Brain microvascular endothelial cell (primary cell): Measurements from ENCODE around the gene CCDC83.
"Not testable (repeated sequence)": the region's sequence is repeated elsewhere in the genome, so short reads cannot be mapped to it uniquely, and the experiment has no call there.

Source experiments
- DNase-seq: peaks from one replicate; pipeline ENCODE4 v3.0.0-alpha.2; 2020
- H3K27ac ChIP-seq: fragments of 250-450 bp; sonication (Bioruptor Pico); 2 replicates; pipeline ENCODE4 v1.5.1; 2020; ENCODE audit warnings: mild to moderate bottlenecking, moderate library complexity
- H3K27me3 ChIP-seq: fragments of 250-450 bp; sonication (Bioruptor Pico); replicated peaks from 2 replicates; pipeline ENCODE4 v1.5.1; 2020; ENCODE audit warnings: mild to moderate bottlenecking
- H3K36me3 ChIP-seq: fragments of 250-450 bp; sonication (Bioruptor Pico); replicated peaks from 2 replicates; pipeline ENCODE4 v1.5.1; 2020; ENCODE audit warnings: mild to moderate bottlenecking
- H3K4me3 ChIP-seq: 2 replicates; pipeline ENCODE4 v1.5.1; 2011; ENCODE audit warnings: low read depth, mild to moderate bottlenecking, control low read depth, low read length, moderate library complexity
- in situ Hi-C: cut with HindIII; loops from 2 replicates; pipeline ENCODE4 v1.10.0; 2017; ENCODE audit warnings: low sequenced_read_pairs, low pct_ligation_motif_present
- TF ChIP-seq, protein P1 (sequence below): IDR thresholded peaks from 2 replicates; pipeline ENCODE4 v1.5.1; 2011; ENCODE audit warnings: low read depth, mild to moderate bottlenecking, moderate library complexity, low read length, control low read depth, inconsistent platforms; ENCODE audit errors: missing control alignments

Gene CCDC83

DNA sequence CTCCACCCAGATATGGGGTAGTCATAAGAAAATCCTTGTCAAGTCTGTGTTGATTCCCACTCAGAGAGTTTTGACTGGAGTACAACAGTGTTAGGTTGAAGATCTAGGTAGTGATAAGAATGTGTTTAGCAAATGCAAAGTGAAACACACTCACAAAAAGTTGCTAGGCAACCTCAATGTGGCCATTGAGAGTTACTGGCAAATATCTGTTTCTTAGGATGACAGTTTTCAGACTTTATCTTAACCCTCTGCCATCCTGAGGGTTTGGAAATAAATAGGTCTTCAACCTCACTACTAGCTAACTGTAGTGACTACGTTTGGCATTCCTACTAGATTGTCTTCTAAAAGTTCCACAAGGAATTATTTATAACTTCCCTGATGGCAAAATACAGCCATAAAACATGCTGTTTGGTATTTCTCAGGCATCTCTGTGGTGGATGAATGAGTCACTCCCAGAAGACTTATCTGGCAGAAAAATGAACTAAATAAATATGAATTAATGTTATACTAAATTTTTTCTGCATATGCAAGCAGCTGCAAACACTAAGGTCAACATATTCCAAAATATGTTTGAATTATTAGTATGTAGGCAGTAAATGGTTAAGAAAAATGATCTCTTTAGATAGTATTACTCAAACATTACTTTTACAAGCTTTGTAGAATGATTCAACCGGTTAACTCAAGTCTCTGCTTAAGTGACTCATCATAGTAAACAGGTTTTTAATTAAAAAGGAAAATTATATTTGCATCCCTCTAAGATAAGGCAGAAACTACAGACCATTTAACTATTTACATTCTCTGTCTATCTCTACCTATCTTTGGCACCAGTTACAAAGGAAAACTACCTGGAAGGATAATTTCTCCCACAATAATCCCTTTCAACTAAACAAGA, 27.2 kb upstream of the CCDC83 start:
- DNase-seq, result peak; percentile 84
- TF ChIP-seq, protein P1, sequence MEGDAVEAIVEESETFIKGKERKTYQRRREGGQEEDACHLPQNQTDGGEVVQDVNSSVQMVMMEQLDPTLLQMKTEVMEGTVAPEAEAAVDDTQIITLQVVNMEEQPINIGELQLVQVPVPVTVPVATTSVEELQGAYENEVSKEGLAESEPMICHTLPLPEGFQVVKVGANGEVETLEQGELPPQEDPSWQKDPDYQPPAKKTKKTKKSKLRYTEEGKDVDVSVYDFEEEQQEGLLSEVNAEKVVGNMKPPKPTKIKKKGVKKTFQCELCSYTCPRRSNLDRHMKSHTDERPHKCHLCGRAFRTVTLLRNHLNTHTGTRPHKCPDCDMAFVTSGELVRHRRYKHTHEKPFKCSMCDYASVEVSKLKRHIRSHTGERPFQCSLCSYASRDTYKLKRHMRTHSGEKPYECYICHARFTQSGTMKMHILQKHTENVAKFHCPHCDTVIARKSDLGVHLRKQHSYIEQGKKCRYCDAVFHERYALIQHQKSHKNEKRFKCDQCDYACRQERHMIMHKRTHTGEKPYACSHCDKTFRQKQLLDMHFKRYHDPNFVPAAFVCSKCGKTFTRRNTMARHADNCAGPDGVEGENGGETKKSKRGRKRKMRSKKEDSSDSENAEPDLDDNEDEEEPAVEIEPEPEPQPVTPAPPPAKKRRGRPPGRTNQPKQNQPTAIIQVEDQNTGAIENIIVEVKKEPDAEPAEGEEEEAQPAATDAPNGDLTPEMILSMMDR, result no peak
- Histone ChIP-seq H3K36me3 (no peaks in the 10 kb centered on the region), H3K27me3 (no peaks in the 10 kb centered on the region), H3K4me3 (no peak overlapping the region), H3K27ac (peak overlapping the region; percentile 73)
- in situ Hi-C loops, result no loop called here

DNA sequence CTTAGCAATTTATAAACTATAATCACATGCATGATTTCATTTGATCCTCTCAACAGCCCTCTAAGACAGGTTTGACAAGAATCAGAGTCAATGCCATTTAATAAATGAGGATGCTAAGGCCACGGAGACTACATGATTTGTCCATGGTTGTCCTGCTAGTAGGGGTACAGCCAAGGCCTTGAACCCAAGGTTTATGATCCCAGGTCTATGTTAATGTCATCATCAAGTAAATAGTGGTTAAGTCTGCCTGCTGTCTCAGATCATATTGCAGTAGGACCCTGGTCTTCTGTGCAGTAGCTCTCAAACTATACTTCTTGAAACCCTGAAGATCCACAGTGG, 26.6 kb upstream of the CCDC83 start:
- no peak for DNase-seq
- TF ChIP-seq, protein P1, result no peak
- Histone ChIP-seq H3K4me3 (no peak overlapping the region), H3K27ac (peak overlapping the region; percentile 73), H3K27me3 (no peaks in the 10 kb centered on the region), H3K36me3 (no peaks in the 10 kb centered on the region)
- in situ Hi-C loops, result no loop called here

DNA sequence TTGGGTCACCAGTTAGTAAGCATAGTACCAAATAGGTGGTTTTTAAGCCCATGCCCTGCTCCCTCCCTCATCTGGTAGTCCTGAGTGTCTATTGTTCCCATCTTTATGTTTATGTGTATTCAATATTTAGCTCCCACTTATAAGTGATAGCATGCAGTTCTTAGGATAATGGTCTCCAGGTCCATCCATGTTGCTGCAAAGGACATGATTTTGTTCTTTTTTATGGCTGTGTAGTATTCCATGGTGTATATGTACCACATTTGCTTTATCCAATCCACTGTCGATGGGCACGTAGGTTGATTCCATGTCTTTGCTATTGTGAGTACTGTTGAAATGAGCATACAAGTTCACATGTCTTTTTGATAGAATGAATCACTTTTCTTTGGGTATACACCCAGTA, 26.0 kb upstream of the CCDC83 start:
- no peak for DNase-seq
- Histone ChIP-seq H3K27me3 (no peaks in the 10 kb centered on the region), H3K36me3 (no peaks in the 10 kb centered on the region), H3K27ac (no peak overlapping the region), H3K4me3 (no peak overlapping the region)
- in situ Hi-C loops, result no loop called here
- TF ChIP-seq, protein P1, result no peak

DNA sequence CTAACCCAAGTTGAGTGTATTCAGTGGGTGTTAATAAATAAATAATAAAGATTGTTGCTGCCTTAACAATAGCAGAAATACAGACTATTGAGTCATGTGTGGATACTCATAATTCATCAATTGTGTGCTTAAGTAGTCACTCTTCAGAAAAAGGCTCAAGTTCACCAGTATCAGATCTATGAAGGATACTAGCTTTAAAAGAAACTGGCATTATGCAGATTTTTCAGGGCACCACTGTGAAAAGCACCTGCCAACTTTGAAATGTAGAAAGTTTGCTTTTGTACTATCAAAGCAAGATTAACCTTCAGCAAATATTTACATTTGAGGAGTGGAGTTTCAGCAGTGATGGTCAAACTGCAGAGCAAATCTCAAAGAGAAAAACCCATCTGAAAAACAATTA, 24.1 kb upstream of the CCDC83 start:
- TF ChIP-seq, protein P1, result no peak
- Histone ChIP-seq H3K36me3 (no peaks in the 10 kb centered on the region), H3K4me3 (no peak overlapping the region), H3K27ac (no peak overlapping the region), H3K27me3 (no peaks in the 10 kb centered on the region)
- DNase-seq, result no peak
- in situ Hi-C loops, result no loop called here

DNA sequence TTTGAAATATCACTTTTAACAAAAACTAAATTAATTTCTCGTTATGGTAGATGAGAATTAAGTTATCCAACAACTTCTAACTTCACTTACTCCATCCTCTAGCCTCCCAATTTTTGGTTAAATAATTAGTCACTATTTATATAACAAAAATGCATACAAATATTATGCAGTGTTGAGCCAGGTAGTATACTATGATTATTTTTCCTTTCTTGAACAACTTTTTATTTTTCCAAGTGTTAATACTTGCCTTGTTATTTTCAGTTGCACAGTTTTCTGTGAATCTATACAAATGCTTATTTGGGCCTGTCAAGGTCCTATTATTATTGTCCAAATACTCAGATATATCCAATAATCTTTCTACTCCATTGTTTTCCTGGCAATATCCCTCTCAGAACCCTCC, 19.9 kb upstream of the CCDC83 start:
- H3K27me3 ChIP-seq, result no peaks in the 10 kb centered on the region
- in situ Hi-C loops, result no loop called here
- no peak for DNase-seq
- no peak overlapping the region for H3K4me3 ChIP-seq
- TF ChIP-seq, protein P1, result no peak
- no peaks in the 10 kb centered on the region for H3K36me3 ChIP-seq
- no peak overlapping the region for H3K27ac ChIP-seq

DNA sequence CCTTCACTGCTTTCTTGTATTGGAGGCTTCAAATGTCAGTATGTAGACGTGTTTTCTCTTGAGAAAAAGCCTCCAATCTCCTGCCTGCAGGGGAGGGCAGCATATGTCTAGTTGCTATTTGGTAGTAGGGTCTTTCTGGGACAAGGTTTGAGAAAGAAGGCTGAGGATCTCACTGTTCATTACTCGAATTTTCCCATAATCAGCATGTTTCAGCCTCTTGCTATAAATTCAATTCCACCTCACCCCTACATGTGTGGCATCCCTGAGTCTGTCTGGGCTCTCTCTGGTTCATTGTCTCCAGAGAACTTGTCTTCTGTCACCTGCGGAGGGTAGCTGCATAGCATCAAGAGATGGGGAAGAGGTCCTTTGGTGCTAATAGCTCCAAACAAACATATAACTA, 19.5 kb upstream of the CCDC83 start:
- Histone ChIP-seq H3K36me3 (no peaks in the 10 kb centered on the region), H3K4me3 (no peak overlapping the region), H3K27ac (no peak overlapping the region), H3K27me3 (no peaks in the 10 kb centered on the region)
- in situ Hi-C loops, result no loop called here
- DNase-seq, result no peak
- TF ChIP-seq, protein P1, result no peak

DNA sequence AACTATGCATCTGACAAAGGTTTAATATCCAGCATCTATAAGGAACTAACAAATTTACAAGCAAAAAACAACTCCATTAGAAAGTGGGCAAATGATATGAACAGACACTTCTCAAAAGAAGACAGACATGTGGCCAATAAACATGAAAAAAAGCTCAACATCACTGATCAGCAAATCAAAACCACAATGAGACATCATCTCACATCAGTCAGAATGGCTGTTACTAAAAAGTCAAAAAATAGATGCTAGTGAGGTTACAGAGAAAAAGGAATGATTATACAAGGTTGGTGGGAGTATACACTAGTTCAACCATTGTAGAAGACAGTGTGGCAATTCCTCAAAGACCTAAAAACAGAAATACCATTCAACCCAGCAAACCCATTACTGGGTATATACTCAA, 14.3 kb upstream of the CCDC83 start:
- in situ Hi-C loops, H3K4me3 ChIP-seq, H3K27ac ChIP-seq, H3K27me3 ChIP-seq, DNase-seq, H3K36me3 ChIP-seq: not testable (repeated sequence)
